ACHN (cell line): ENCODE results near the gene CDK4.
"Not testable (repeated sequence)": the region's sequence is repeated elsewhere in the genome, so short reads cannot be mapped to it uniquely, and the experiment has no call there.

Source experiments
- DNase-seq: peaks from one replicate; pipeline ENCODE4 v3.0.0-alpha.2; 2015
- in situ Hi-C: cut with HindIII; loops from 2 replicates; pipeline ENCODE4 v1.10.0; 2017; ENCODE audit warnings: low sequenced_read_pairs, low pct_ligation_motif_present, low pct_unique_long_range_greater_than_20kb

Gene CDK4

GRCh38 chr12:57774634-57775033 is 22.5 kb upstream of the CDK4 start:
- DNase-seq, in situ Hi-C loops: not testable (repeated sequence)

GRCh38 chr12:57772429-57773322 is 20.6 kb upstream of the CDK4 start, which contains the start of gene EEF1AKMT3:
TSS of gene EEF1AKMT3 (plus strand) at chr12:57772614. CDS start at chr12:57772725, 111 bp downstream.
- in situ Hi-C loops: no loop called here
- DNase-seq: peak; percentile 81

GRCh38 chr12:57771873-57772428 is 19.8 kb upstream of the CDK4 start, which contains the start of gene METTL1:
TSS of gene METTL1 (minus strand) at chr12:57772105. CDS start at chr12:57772083, 22 bp downstream.
- peak; percentile 100 for DNase-seq
- in situ Hi-C loops: no loop called here

- DNase-seq: peak; percentile 97
- in situ Hi-C loops: no loop called here
Measured at GRCh38 chr12:57771236-57771872, 19.2 kb upstream of the CDK4 start.

- no peak for DNase-seq
- in situ Hi-C loops: no loop called here
Measured at GRCh38 chr12:57770734-57771133, 18.6 kb upstream of the CDK4 start.

- in situ Hi-C loops: no loop called here
- no peak for DNase-seq
Measured at GRCh38 chr12:57769594-57769993, 17.5 kb upstream of the CDK4 start.

GRCh38 chr12:57767876-57768275 is 15.8 kb upstream of the CDK4 start:
- in situ Hi-C loops: no loop called here
- DNase-seq: no peak

GRCh38 chr12:57767305-57767698 is 15.2 kb upstream of the CDK4 start:
- in situ Hi-C loops: no loop called here
- no peak for DNase-seq

- in situ Hi-C loops: no loop called here
- DNase-seq: peak; percentile 52
Measured at GRCh38 chr12:57766464-57767304, 14.6 kb upstream of the CDK4 start, which contains the start of gene CYP27B1. TSS of gene CYP27B1 (minus strand) at chr12:57767078. CDS start at chr12:57767041, 37 bp downstream.

- no peak for DNase-seq
- in situ Hi-C loops: no loop called here
Measured at GRCh38 chr12:57765698-57766463, 13.8 kb upstream of the CDK4 start.

GRCh38 chr12:57765003-57765697 is 13.0 kb upstream of the CDK4 start:
- peak; percentile 65 for DNase-seq
- in situ Hi-C loops: no loop called here

GRCh38 chr12:57764662-57765002 is 12.5 kb upstream of the CDK4 start:
- no peak for DNase-seq
- in situ Hi-C loops: no loop called here

GRCh38 chr12:57763881-57764661 is 12.0 kb upstream of the CDK4 start:
- in situ Hi-C loops: no loop called here
- no peak for DNase-seq

- no peak for DNase-seq
- in situ Hi-C loops: no loop called here
Measured at GRCh38 chr12:57762463-57762862, 10.4 kb upstream of the CDK4 start.

- DNase-seq: no peak
- in situ Hi-C loops: no loop called here
Measured at GRCh38 chr12:57761391-57761998, 9.4 kb upstream of the CDK4 start.

GRCh38 chr12:57760347-57760982 is 8.4 kb upstream of the CDK4 start:
- in situ Hi-C loops: no loop called here
- no peak for DNase-seq
